ENCODE results near the gene PPP1R3F.
"Not testable (repeated sequence)": the region's sequence is repeated elsewhere in the genome, so short reads cannot be mapped to it uniquely, and the experiment has no call there.

DNA sequence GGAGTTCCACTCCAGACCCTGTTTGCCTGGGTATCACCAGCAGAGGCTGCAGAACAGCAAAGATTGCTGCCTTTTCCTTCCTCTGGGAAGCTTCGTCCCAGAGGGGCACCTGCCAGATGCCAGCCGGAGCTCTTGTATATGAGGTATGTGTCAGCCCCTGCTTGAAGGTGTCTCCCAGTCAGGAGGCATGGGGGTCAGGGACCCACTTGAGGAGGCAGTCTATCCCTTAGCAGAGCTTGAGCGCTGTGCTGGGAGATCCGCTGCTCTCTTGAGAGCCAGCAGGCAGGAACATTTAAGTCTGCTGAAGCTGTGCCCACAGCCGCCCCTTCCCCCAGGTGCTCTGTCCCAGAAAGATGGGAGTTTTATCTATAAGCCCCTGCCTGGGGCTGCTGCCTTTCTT, 29.7 kb downstream of the PPP1R3F start:
- not testable (repeated sequence) for TF ChIP-seq CTCF (conservative IDR thresholded peaks at IDR 0.05; ENCODE audit: low read length); EZH2phosphoT487 (IDR thresholded peaks at IDR 0.05; ENCODE audit: borderline replicate concordance)
